H9 (cell line): ENCODE measurements around the gene KIF26B. TPM values are rescaled to one million over a fixed set of nuclear protein-coding genes. Genes with fewer than 3 reads are reported as not detected.

Experiments
- DNase-seq: peaks from one replicate; pipeline ENCODE4 v3.0.0-alpha.2; 2017
- H2AFZ ChIP-seq: one replicate; pipeline ENCODE4 v1.6.1; 2013; ENCODE audit warnings: mild to moderate bottlenecking, low read length, control low read depth, moderate library complexity
- H2AK5ac ChIP-seq: 2 replicates; pipeline ENCODE4 v1.6.1; 2013; ENCODE audit warnings: low read length, control low read depth, mixed read lengths; ENCODE audit not compliant: insufficient read length
- H2BK120ac ChIP-seq: one replicate; pipeline ENCODE4 v1.6.1; 2013; ENCODE audit warnings: low read depth, mild to moderate bottlenecking, low read length, control low read depth, inconsistent platforms; ENCODE audit not compliant: poor library complexity, severe bottlenecking
- H2BK12ac ChIP-seq: 2 replicates; pipeline ENCODE4 v1.6.1; 2013; ENCODE audit warnings: low read length, control low read depth, mixed read lengths, low read depth; ENCODE audit not compliant: insufficient read length
- H2BK15ac ChIP-seq: 2 replicates; pipeline ENCODE4 v1.6.1; 2013; ENCODE audit warnings: low read depth, low read length, control low read depth
- H2BK20ac ChIP-seq: one replicate; pipeline ENCODE4 v1.6.1; 2013; ENCODE audit warnings: low read depth, mild to moderate bottlenecking, low read length, control low read depth, inconsistent platforms; ENCODE audit not compliant: poor library complexity, severe bottlenecking
- H2BK5ac ChIP-seq: 2 replicates; pipeline ENCODE4 v1.6.1; 2013; ENCODE audit warnings: low read length, control low read depth, mixed read lengths; ENCODE audit not compliant: insufficient read length
- H3K14ac ChIP-seq: 2 replicates; pipeline ENCODE4 v1.6.1; 2013; ENCODE audit warnings: low read length, control low read depth; ENCODE audit not compliant: insufficient read depth
- H3K18ac ChIP-seq: 2 replicates; pipeline ENCODE4 v1.6.1; 2013; ENCODE audit warnings: low read depth, mild to moderate bottlenecking, mixed read lengths, low read length, control low read depth; ENCODE audit not compliant: insufficient read length
- H3K23ac ChIP-seq: 2 replicates; pipeline ENCODE4 v1.6.1; 2013; ENCODE audit warnings: low read length, control low read depth, mixed read lengths, low read depth; ENCODE audit not compliant: insufficient read length
- H3K23me2 ChIP-seq: 2 replicates; pipeline ENCODE4 v1.6.1; 2013; ENCODE audit warnings: low read depth, mild to moderate bottlenecking, mixed read lengths, low read length, control low read depth; ENCODE audit not compliant: insufficient read length, poor library complexity, severe bottlenecking
- H3K27ac ChIP-seq: 2 replicates; pipeline ENCODE4 v1.5.1; 2013; ENCODE audit warnings: low read length, control low read depth, mixed read lengths, low read depth; ENCODE audit not compliant: insufficient read length
- H3K27me3 ChIP-seq: 2 replicates; pipeline ENCODE4 v1.6.1; 2013; ENCODE audit warnings: low read length, control low read depth, inconsistent platforms; ENCODE audit not compliant: insufficient read depth
- H3K4ac ChIP-seq: 2 replicates; pipeline ENCODE4 v1.6.1; 2013; ENCODE audit warnings: low read depth, mild to moderate bottlenecking, control low read depth, inconsistent platforms, low read length, moderate library complexity
- H3K4me1 ChIP-seq: 2 replicates; pipeline ENCODE4 v1.6.1; 2013; ENCODE audit warnings: low read length, control low read depth, inconsistent platforms; ENCODE audit not compliant: insufficient read depth
- H3K4me2 ChIP-seq: 2 replicates; pipeline ENCODE4 v1.6.1; 2013; ENCODE audit warnings: low read length, control low read depth, mixed read lengths; ENCODE audit not compliant: insufficient read length, insufficient read depth
- H3K56ac ChIP-seq: 2 replicates; pipeline ENCODE4 v1.6.1; 2013; ENCODE audit warnings: low read depth, mild to moderate bottlenecking, mixed read lengths, low read length, control low read depth; ENCODE audit not compliant: insufficient read length
- H3K79me1 ChIP-seq: 2 replicates; pipeline ENCODE4 v1.6.1; 2013; ENCODE audit warnings: low read depth, mild to moderate bottlenecking, moderate library complexity, low read length, control low read depth, inconsistent platforms; ENCODE audit not compliant: insufficient read depth, poor library complexity, severe bottlenecking
- H3K79me2 ChIP-seq: 2 replicates; pipeline ENCODE4 v1.6.1; 2013; ENCODE audit warnings: low read length, control low read depth, inconsistent platforms; ENCODE audit not compliant: insufficient read depth
- H3K9ac ChIP-seq: 2 replicates; pipeline ENCODE4 v1.6.1; 2013; ENCODE audit warnings: low read length, control low read depth, mixed read lengths; ENCODE audit not compliant: insufficient read length; ENCODE audit errors: extremely low read depth
- H3K9me3 ChIP-seq: one replicate; pipeline ENCODE4 v1.6.1; 2013; ENCODE audit warnings: low read depth, low read length, inconsistent platforms; ENCODE audit not compliant: control insufficient read depth
- H3T11ph ChIP-seq: one replicate; pipeline ENCODE4 v1.6.1; 2013; ENCODE audit warnings: mild to moderate bottlenecking, low read length, control low read depth, inconsistent platforms
- H4K20me1 ChIP-seq: one replicate; pipeline ENCODE4 v1.6.1; 2013; ENCODE audit not compliant: control insufficient read depth, insufficient read length, insufficient read depth
- H4K5ac ChIP-seq: 2 replicates; pipeline ENCODE4 v1.6.1; 2013; ENCODE audit warnings: low read depth, mild to moderate bottlenecking, mixed read lengths, low read length, control low read depth; ENCODE audit not compliant: insufficient read length
- H4K8ac ChIP-seq: replicated peaks from 2 replicates; pipeline ENCODE4 v1.6.1; 2013; ENCODE audit warnings: low read length, control low read depth, mixed read lengths, low read depth; ENCODE audit not compliant: insufficient read length
- H4K91ac ChIP-seq: 2 replicates; pipeline ENCODE4 v1.6.1; 2013; ENCODE audit warnings: low read depth, mild to moderate bottlenecking, moderate library complexity, mixed read lengths, low read length, control low read depth; ENCODE audit not compliant: insufficient read length
- H3K27ac Mint-ChIP-seq, 3 experiments: 2 replicates in 2 of 3; 3 replicates in 1 of 3; pipeline ENCODE4 v1.8.0; 2020 to 2021; ENCODE audit warnings: mixed read lengths in 3 of 3, mild to moderate bottlenecking in 1 of 3, moderate library complexity in 1 of 3
- H3K27me3 Mint-ChIP-seq: 2 replicates; pipeline ENCODE4 v1.8.0; 2021; ENCODE audit warnings: low read depth, mild to moderate bottlenecking, moderate library complexity, mixed read lengths
- H3K36me3 Mint-ChIP-seq, 3 experiments: 2 replicates in 2 of 3; 3 replicates in 1 of 3; pipeline ENCODE4 v1.8.0; 2020 to 2021; ENCODE audit warnings: low read depth in 3 of 3, mixed read lengths in 3 of 3; ENCODE audit not compliant: insufficient read depth in 1 of 3
- H3K4me1 Mint-ChIP-seq, 2 experiments: 2 replicates each; pipeline ENCODE4 v1.8.0; 2020; ENCODE audit warnings: mixed read lengths in 2 of 2
- H3K4me3 Mint-ChIP-seq, 2 experiments: 2 replicates in 1 of 2; 3 replicates in 1 of 2; pipeline ENCODE4 v1.8.0; 2020 to 2021; ENCODE audit warnings: mild to moderate bottlenecking in 2 of 2, mixed read lengths in 2 of 2, moderate library complexity in 1 of 2
- H3K9me3 Mint-ChIP-seq, 2 experiments: 2 replicates in 1 of 2; 3 replicates in 1 of 2; pipeline ENCODE4 v1.8.0; 2020; ENCODE audit warnings: mild to moderate bottlenecking in 2 of 2, mixed read lengths in 2 of 2, moderate library complexity in 1 of 2
- CTCF ChIP-seq: fragments of 200-600 bp; sonication (generic); conservative IDR thresholded peaks from 3 replicates; pipeline ENCODE4 v1.8.0; 2021; ENCODE audit warnings: antibody characterized with exemption, mild to moderate bottlenecking
- WGBS: extraction: QIAGEN DNeasy Blood & Tissue Kit; methylation state at CpG from one replicate; pipeline ENCODE4 v1.1.7; 2013; ENCODE audit warnings: missing lambda C conversion rate, low lambda C conversion rate, mixed read lengths; ENCODE audit not compliant: insufficient read length; ENCODE audit errors: extremely low coverage; 5-methylcytosine and 5-hydroxymethylcytosine counted together
- total RNA-seq: library from RNA; stranded (reverse); gene quantifications from 2 replicates; pipeline ENCODE4 v1.2.1, GENCODE V29; 2021

KIF26B gene
- total RNA-seq, 1 experiment from 2014 or later: 0.13 TPM

- no peak overlapping the region for H2BK120ac ChIP-seq
- no peaks in the 10 kb centered on the region for H3K79me2 ChIP-seq
- H3K14ac ChIP-seq: no peak overlapping the region
- Mint-ChIP-seq H3K27ac (no peak overlapping the region), H3K27me3 (peaks cover 54% of the 10 kb centered on the region), H3K36me3 (no peaks in the 10 kb centered on the region), H3K4me1 (peaks cover 15 to 16% of the 10 kb centered on the region in 2 experiments), H3K9me3 (no peaks in the 10 kb centered on the region; a peak in 1 of 5 replicates), H3K4me3 (no peak overlapping the region)
- no peaks in the 10 kb centered on the region for H3K9me3 ChIP-seq
- H3K27me3 ChIP-seq: no peaks in the 10 kb centered on the region
- H3K27ac ChIP-seq: no peak overlapping the region
- no peak overlapping the region for H3T11ph ChIP-seq
- no peak overlapping the region for H3K9ac ChIP-seq
- no peak overlapping the region for H4K91ac ChIP-seq
- H2BK15ac ChIP-seq: no peak overlapping the region
- H2AFZ ChIP-seq: no peak overlapping the region
- WGBS: no CpG with 5 or more reads among the region's 6 CpGs
- H2AK5ac ChIP-seq: no peak overlapping the region
- peaks cover 3% of the 10 kb centered on the region; the same call in 1 of the 2 replicates for H3K4me1 ChIP-seq
- TF ChIP-seq CTCF: no peak
- no peak overlapping the region for H3K56ac ChIP-seq
- no peaks in the 10 kb centered on the region for H3K23me2 ChIP-seq
- H3K4ac ChIP-seq: no peak overlapping the region
- H3K79me1 ChIP-seq: no peaks in the 10 kb centered on the region
- no peak overlapping the region for H4K5ac ChIP-seq
- no peak overlapping the region for H2BK20ac ChIP-seq
- H3K4me2 ChIP-seq: no peak overlapping the region
- DNase-seq: no peak
- no peak overlapping the region for H4K8ac ChIP-seq
- H2BK12ac ChIP-seq: no peak overlapping the region
- H2BK5ac ChIP-seq: no peak overlapping the region
- no peak overlapping the region for H3K18ac ChIP-seq
- no peaks in the 10 kb centered on the region for H4K20me1 ChIP-seq
- H3K23ac ChIP-seq: no peak overlapping the region
These were observed 78.1 kb downstream of the KIF26B start for GRCh38 chr1:245232931-245233330.
